ENCODE data around the gene KLHDC4. TPM values are rescaled to one million over a fixed set of nuclear protein-coding genes. Genes with fewer than 3 reads are reported as not detected.

KLHDC4 gene
- total RNA-seq, 2 experiments from 2014 or later, result 83.3 to 84.3 TPM

GRCh38 chr16:87762071-87762571 is 3.7 kb downstream of the KLHDC4 start:
- POLR2A ChIA-PET, result interaction anchor here (0.7 kb wide), 1 partner anchor 51 kb away, joined by 3 read pairs; no protein-coding TSS in a partner anchor
- CTCF ChIA-PET, result interaction anchor here (1.2 to 1.3 kb wide), 2 partner anchors 17 to 113 kb away, joined by 3 to 4 read pairs; no protein-coding TSS in a partner anchor

DNA sequence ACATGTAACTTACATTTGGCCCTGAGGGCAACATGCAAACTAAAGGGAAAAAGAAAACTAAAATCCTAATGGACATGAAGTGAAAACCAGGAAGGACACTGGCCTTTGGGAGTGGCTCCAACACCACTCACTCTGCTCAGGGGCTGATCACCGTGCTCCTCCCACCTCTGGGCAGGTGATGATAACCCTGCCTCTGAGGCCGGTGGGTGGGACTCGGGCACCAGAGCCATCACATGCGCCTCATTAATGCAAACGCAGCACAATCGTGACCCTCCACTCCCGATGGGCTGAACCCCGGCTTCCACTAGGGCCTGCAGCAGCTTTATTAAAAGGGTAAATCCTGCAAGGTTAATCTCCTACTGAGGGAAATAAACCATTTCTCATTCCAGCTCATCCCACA is 4.7 kb downstream of the KLHDC4 start:
- POLR2A ChIA-PET, result interaction anchor here (0.5 kb wide), 1 partner anchor 26 kb away, joined by 4 read pairs; no protein-coding TSS in a partner anchor
- CTCF ChIA-PET, result interaction anchor here (0.6 to 1.3 kb wide), 3 partner anchors 16 to 124 kb away, joined by 3 to 6 read pairs (median 4); no protein-coding TSS in a partner anchor

DNA sequence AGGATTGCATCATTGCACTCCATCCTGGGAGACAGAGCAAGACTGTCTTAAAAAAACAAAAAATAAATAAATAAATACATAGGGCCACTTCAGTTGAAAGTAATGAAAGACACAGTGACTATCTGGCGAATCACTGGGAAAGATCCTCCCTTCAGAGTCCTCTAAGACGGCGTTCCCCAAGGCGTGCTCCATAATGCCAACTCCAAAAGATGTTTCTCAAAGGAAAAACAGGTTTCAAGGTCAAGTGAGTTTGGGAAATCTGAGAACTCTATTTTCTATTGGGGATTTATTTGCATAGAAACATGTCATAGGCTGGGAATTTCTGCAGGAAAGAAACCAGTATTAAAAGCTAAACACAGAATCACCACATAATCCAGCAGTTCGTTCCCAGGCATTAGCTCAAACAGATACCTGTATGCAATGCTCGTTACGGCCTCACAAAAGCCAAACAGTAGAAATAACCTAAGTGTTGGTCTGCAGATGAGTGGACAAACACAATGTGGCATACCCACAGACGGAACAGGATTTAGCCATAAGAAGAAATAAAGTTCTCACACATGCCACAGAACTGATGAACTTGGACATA is 7.9 kb downstream of the KLHDC4 start:
- CTCF ChIA-PET, result interaction anchor here (1.4 kb wide), 1 partner anchor 122 kb away, joined by 3 read pairs; no protein-coding TSS in a partner anchor

DNA sequence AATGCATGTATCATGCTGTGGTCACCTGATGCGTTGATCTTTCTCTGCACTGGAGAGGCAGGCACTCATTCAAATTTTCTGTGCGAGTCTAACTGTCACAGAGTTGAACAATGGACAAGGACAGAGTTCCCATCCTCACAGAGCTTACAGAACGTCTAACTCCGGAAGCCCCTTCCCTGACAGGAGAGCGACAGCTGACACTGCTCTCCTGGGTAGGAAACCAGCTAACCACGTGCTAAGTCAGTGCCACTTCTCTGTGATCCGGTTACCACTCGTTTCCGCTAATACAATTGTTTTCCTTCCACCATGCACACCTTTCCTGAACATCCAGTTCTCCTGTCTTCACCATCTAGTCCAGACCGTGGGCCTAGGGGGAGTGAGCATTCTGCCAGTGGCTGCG is 11.3 kb downstream of the KLHDC4 start:
- POLR2A ChIA-PET, result interaction anchor here (0.9 kb wide), 1 partner anchor 11 kb away, joined by 3 read pairs; the partner anchor contains the start of gene KLHDC4
- CTCF ChIA-PET, result interaction anchor here (0.6 to 1.5 kb wide), 2 partner anchors 10 to 118 kb away, joined by 3 to 4 read pairs; no protein-coding TSS in a partner anchor

More for the DNA sequence above, 7.9 kb downstream of the KLHDC4 start:
- POLR2A ChIA-PET, result no interaction called here

GRCh38 chr16:87747626-87748414 is 18.0 kb downstream of the KLHDC4 start:
- CTCF ChIA-PET, result no interaction called here
- POLR2A ChIA-PET, result no interaction called here

DNA sequence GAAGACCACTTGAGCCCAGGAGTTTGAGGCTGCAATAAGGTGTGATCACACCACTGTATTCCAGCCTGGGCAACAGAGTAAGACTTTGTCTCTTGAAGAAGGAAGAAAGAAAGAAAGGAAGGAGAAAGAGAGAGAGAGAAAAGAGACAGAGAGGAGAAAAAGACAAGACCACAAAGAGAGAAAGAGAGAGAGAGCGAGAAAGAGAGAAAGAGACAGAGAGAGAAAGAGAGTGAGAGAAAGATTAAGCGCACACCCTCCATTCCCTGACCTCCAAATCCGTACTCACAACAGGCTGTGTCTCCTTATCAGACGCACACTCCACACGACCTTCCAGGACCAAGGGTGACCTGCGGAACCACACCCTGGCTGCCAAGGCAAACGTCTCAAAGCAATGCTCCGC is 19.6 kb downstream of the KLHDC4 start:
- CTCF ChIA-PET, result interaction anchor here (0.6 kb wide), 1 partner anchor 14 kb away, joined by 3 read pairs; no protein-coding TSS in a partner anchor
- POLR2A ChIA-PET, result no interaction called here

DNA sequence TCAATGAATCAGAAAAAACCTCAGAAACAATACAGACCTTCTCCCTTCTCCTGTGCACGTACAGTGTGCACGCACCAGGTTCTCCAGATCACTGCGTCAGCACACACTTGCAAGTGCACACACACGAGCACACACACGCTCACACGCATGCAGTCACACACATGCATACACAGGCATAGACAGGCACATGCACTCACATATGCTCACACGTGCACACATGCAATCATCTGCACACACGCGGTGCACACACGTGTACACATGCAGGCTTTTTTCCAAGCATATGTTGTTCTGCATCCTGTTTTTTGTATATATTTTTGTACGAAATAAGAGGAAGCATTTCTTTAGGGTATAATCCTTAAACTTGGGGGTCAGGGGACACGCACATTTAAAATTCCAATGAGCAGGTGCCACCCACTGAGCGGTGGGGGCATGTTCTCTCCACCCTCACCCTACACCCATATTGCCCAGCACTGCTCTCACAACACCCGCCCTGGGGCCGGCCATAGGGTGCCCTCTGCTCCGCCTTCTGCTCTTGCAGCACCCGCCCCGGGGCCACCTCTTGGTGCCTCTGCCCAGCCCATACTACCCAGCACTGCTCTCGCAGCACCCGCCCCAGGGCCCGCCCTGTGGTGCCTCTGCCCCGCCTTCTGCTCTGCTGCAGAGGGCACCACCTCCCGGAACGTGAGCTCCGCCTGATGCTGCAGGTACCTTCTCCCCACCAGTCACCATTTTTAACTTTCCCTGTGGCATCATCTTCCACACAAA is 20.9 kb downstream of the KLHDC4 start:
- CTCF ChIA-PET, result no interaction called here
- POLR2A ChIA-PET, result interaction anchor here (0.7 kb wide), 1 partner anchor 109 kb away, joined by 8 read pairs; no protein-coding TSS in a partner anchor

DNA sequence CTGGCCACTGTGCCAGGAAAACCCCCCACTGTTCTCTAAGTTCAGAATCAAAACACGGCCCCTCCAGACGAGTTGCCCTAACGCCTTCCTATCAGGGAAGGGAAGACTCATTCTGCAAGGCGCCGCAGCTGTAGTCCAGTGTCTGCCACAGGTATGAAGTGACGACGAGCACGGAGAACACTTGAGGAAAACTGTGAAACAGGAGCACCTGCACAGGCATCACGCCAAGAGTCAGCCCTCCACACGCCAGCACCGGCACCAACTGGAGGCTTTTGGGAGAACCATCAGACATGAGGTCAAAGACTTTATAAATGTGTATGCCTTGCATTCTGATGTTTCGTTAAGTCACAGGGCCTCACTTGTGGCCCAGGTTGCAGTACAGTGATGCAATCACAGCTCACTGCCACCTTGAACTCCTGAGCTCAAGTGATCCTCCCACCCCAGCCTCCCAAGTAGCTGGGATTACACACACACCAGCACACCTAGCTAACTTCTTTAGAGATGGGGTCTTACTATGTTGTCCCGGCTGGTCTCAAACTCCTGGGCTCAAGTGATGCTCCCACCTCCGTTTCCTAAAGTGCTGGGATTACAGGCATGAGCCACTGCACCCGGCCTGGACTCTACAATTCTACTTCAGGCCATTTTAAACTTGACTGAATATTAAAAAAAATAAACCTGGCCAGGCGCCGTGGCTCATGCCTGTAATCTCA is 22.9 kb downstream of the KLHDC4 start:
- CTCF ChIA-PET, result no interaction called here
- POLR2A ChIA-PET, result interaction anchor here (0.6 kb wide), 1 partner anchor 8 kb away, joined by 4 read pairs; no protein-coding TSS in a partner anchor

DNA sequence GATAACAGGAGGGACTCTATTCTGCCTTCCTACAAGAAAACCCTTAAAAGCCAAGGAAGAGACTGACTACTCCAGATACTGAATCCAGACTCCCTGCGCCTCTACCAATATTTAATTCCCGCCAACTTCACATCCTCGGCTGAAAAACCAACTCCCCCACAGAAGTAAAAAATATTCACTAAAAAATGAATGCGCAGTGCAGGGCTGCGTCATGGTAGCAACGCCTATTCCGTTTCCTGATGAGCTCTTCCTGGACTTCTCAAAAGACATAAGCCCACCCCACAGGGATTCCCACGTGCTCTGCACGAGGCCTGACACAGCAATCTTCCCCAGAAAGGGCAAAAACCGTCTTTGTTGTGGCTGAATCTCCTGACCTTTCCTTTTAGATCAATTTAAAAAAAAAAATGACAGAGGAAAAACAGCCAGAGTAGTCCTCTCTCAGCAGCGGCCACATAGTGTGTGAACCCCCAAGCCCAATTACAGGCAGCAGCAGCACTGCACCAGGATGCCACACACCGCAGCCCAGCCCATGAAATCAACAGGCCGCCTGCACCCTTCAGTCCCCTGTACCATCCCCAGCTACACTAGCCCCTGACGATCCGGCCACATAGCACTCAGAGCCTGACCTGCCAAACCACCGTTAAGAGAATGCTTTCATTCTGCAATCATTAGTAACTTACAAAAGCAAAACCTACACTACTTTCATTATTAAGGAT is 23.9 kb downstream of the KLHDC4 start:
- CTCF ChIA-PET, result no interaction called here

DNA sequence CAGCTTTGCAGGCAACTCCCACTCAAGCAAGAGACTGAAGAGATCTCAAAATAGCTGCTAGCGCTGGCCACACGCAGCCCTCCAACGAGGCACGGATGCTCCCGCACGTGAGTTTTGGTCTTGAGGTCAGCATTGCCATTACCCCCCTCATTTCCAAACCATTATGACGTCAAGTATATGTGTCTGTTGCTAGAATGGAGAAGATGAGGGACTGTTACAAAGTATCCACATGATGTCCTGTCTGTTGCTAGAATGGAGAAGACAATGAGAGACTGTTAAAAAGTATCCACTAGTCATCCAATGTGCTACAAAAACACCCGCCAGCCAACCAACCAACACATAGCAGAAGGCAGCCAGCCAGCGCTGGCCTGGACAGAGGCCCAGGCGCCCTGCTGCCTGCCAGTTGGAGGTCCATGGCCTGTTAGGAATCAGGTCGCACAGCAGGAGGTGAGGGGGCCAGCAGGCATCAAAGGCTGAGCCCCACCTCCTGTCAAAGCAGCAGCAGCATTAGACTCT is 24.8 kb downstream of the KLHDC4 start:
- POLR2A ChIA-PET, result no interaction called here
- CTCF ChIA-PET, result no interaction called here

More for the DNA sequence above, 23.9 kb downstream of the KLHDC4 start:
- POLR2A ChIA-PET, result no interaction called here

- CTCF ChIA-PET, result no interaction called here
- POLR2A ChIA-PET, result no interaction called here
Measured at GRCh38 chr16:87740441-87740840, 25.3 kb downstream of the KLHDC4 start.

- CTCF ChIA-PET, result no interaction called here
Measured at GRCh38 chr16:87739801-87740200, 26.0 kb downstream of the KLHDC4 start.

DNA sequence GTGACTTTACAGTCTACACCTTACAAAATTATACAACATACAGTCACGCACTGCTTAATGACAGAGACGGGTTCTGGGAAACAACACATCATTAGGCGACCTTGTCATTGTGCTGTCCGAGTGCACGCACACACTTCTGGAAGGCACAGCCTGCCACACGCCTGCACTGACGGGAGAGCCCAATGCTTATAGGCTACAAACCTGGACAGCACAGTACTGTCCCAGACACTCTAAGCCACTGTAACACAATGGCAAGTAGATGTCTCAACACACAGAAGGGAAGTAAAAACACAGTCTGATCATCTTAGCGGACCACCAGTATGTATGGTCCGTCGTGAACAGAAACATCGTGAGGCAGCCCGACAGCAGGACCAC is 29.8 kb downstream of the KLHDC4 start:
- ChIA-PET CTCF (no interaction called here), POLR2A (no interaction called here)

More at GRCh38 chr16:87739801-87740200, 26.0 kb downstream of the KLHDC4 start:
- POLR2A ChIA-PET, result no interaction called here

DNA sequence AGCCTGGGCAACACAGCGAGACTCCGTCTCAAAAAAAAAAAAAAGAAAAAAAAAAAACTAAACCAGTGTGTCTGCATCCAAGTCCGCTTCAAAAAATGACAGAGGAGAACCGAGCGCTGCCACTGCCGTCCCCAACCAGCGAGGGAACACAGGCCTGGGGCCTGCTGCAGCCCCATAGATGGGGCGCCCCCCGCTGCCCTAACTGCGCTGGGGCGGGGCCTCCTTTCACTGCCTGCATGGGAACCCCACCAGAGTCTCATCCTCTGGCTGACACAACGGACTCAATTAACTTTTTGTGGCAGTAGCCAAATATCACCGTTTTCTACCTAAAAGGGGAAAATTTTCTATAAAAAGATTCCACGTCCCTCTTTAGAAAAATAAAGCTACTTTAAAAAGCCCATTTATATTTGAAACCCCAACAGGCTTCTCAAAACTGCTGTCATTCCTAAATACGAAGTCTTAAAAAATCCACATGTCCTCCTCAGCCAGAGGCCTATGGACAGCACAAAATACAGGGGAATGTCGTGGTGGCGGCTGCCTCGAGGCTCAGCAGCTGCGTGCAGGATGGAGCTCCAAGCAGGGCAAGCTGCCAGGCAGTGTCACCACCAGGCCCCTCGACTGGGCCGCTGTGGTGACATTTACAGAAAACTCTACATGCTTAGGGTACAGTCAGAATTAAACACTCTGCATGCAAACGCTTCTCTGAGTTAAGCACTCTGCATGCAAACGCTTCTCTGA is 30.3 kb downstream of the KLHDC4 start:
- ChIA-PET CTCF (no interaction called here), POLR2A (interaction anchor here (0.6 kb wide), 1 partner anchor 26 kb away, joined by 4 read pairs; no protein-coding TSS in a partner anchor)

- ChIA-PET CTCF (no interaction called here), POLR2A (interaction anchor here (0.6 kb wide), 1 partner anchor 26 kb away, joined by 4 read pairs; no protein-coding TSS in a partner anchor)
Measured at GRCh38 chr16:87734644-87735043, 31.1 kb downstream of the KLHDC4 start.

DNA sequence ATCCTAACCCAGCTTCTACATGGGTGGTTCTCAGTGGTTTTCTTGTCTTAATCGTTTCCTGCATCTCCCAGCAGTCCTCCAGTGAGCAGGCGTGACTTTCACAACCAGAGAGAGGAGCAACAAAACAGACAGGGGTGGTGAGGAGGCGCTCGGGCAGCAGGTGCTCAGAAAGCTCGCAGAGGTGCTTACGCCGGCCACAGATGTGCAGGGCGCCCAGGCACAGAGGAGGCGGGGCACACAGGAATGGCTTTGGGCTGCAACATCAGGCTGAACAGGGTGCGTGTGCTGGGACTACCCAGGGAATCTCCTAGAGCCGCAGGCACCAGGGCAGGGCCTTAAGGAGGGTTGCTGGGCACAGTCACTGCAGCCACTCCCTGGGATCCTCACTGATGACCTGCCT is 32.6 kb downstream of the KLHDC4 start:
- ChIA-PET CTCF (no interaction called here), POLR2A (no interaction called here)

DNA sequence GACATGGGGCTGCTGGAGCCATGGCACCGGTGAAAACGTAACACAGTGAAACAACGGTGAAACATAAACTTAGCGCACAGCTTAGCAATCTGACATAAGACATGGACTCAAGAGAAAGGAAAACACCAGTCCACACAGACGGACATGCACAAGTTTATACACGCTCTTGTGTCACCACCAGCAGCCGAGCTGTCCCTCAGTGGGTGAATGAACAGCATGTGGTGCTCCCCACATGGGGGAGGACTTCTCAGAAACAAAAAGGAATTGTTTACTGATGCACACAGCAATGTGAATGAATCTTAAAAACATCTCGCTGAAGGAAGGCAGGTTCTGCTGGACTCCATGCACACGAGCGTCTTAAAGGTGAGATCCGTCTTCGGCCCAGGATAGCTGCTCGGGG is 34.2 kb downstream of the KLHDC4 start:
- CTCF ChIA-PET, result no interaction called here
- POLR2A ChIA-PET, result no interaction called here
